ENCODE data around the gene NHLH2.

The NHLH2 gene

GRCh38 chr1:115832651-115833050, 8.3 kb downstream of the NHLH2 start:
- Histone ChIP-seq H3K4me1 (peaks cover 2 to 47% (median 13%) of the 10 kb centered on the region in 10 experiments), H3K27me3 (peaks cover 27 to 42% (median 38%) of the 10 kb centered on the region in 11 experiments), H3K36me3 (no peaks in the 10 kb centered on the region), H3K4me3 (no peak overlapping the region), H3K4me2 (peak overlapping the region in 3 of 11 experiments; percentile 7 to 30 (median 30); a peak in 3 of 22 replicates), H3K27ac (no peak overlapping the region), H3K9me3 (replicated peaks in 1 of 11) (peaks cover 0 to 4% (median 0%) of the 10 kb centered on the region in 11 experiments; a peak in 1 of 22 replicates), H4K20me1 (peaks cover 0 to 6% (median 0%) of the 10 kb centered on the region in 11 experiments; a peak in 11 of 22 replicates), H3K9ac (no peak overlapping the region)
- TF ChIP-seq Cebpa-rat (IDR thresholded peaks at IDR 0.05) = no peak

GRCh38 chr1:115830963-115831362, 10.0 kb downstream of the NHLH2 start:
- H3K9me3 ChIP-seq (replicated peaks in 1 of 11) = peaks cover 0 to 4% (median 0%) of the 10 kb centered on the region in 11 experiments; a peak in 1 of 22 replicates
- H4K20me1 ChIP-seq = no peaks in the 10 kb centered on the region
- no peak overlapping the region for H3K9ac ChIP-seq
- H3K27ac ChIP-seq = no peak overlapping the region; a peak in 1 of 22 replicates
- H3K36me3 ChIP-seq = no peaks in the 10 kb centered on the region
- H3K4me1 ChIP-seq = peaks cover 0 to 59% (median 13%) of the 10 kb centered on the region in 10 experiments; a peak in 12 of 20 replicates
- peak overlapping the region in 2 of 11 experiments; percentile 15 to 72; a peak in 3 of 22 replicates for H3K4me2 ChIP-seq
- no peak for TF ChIP-seq Cebpa-rat (IDR thresholded peaks at IDR 0.05)
- H3K4me3 ChIP-seq = no peak overlapping the region
- H3K27me3 ChIP-seq = peaks cover 10 to 26% (median 21%) of the 10 kb centered on the region in 11 experiments

- Histone ChIP-seq H3K9me3 (replicated peaks in 1 of 11) (peaks cover 0 to 4% (median 0%) of the 10 kb centered on the region in 11 experiments; a peak in 1 of 22 replicates), H3K4me2 (peak overlapping the region in 4 of 11 experiments; percentile 71 to 82 (median 72); a peak in 8 of 22 replicates), H3K36me3 (no peaks in the 10 kb centered on the region), H3K4me1 (peaks cover 0 to 66% (median 14%) of the 10 kb centered on the region in 10 experiments; a peak in 12 of 20 replicates), H3K27ac (peak overlapping the region in 3 of 11 experiments; percentile 2 to 81 (median 49); a peak in 3 of 22 replicates), H4K20me1 (no peaks in the 10 kb centered on the region), H3K27me3 (peaks cover under 1 to 15% (median 11%) of the 10 kb centered on the region in 11 experiments; a peak in 17 of 22 replicates), H3K4me3 (no peak overlapping the region), H3K9ac (peak overlapping the region in 1 of 11 experiments; percentile 66; a peak in 1 of 22 replicates)
- no peak for TF ChIP-seq Cebpa-rat (IDR thresholded peaks at IDR 0.05)
Observed at GRCh38 chr1:115829947-115830346, 11.0 kb downstream of the NHLH2 start.

GRCh38 chr1:115829023-115829674, 11.8 kb downstream of the NHLH2 start:
- H3K4me3 ChIP-seq = no peak overlapping the region
- H3K4me1 ChIP-seq = peaks cover 0 to 66% (median 14%) of the 10 kb centered on the region in 10 experiments; a peak in 12 of 20 replicates
- peaks cover 0 to 7% (median 4%) of the 10 kb centered on the region in 11 experiments; a peak in 3 of 22 replicates for H3K27me3 ChIP-seq
- H3K4me2 ChIP-seq = peak overlapping the region in 6 of 11 experiments; percentile 35 to 82 (median 72); a peak in 12 of 22 replicates
- TF ChIP-seq Cebpa-rat (IDR thresholded peaks at IDR 0.05) = peak in 3 of 11 experiments; percentile 13 to 54 (median 51); a peak in 5 of 22 replicates
- H3K9me3 ChIP-seq (replicated peaks in 1 of 11) = peaks cover 0 to 4% (median 0%) of the 10 kb centered on the region in 11 experiments; a peak in 1 of 22 replicates
- H3K27ac ChIP-seq = peak overlapping the region in 4 of 11 experiments; percentile 40 to 81 (median 70); a peak in 7 of 22 replicates
- no peaks in the 10 kb centered on the region for H3K36me3 ChIP-seq
- peak overlapping the region in 3 of 11 experiments; percentile 6 to 66 (median 15); a peak in 3 of 22 replicates for H3K9ac ChIP-seq
- H4K20me1 ChIP-seq = no peaks in the 10 kb centered on the region

GRCh38 chr1:115828101-115829022, 12.6 kb downstream of the NHLH2 start:
- peak overlapping the region in 3 of 11 experiments; percentile 6 to 66 (median 15); a peak in 3 of 22 replicates for H3K9ac ChIP-seq

GRCh38 chr1:115827452-115828044, 13.4 kb downstream of the NHLH2 start:
- Histone ChIP-seq H3K27ac (peak overlapping the region in 3 of 11 experiments; percentile 46 to 81 (median 77); a peak in 4 of 22 replicates), H3K4me3 (no peak overlapping the region), H3K9me3 (replicated peaks in 1 of 11) (peaks cover 0 to 7% (median 3%) of the 10 kb centered on the region in 11 experiments; a peak in 8 of 22 replicates), H3K4me1 (peaks cover 0 to 60% (median 14%) of the 10 kb centered on the region in 10 experiments; a peak in 12 of 20 replicates), H4K20me1 (no peaks in the 10 kb centered on the region), H3K9ac (no peak overlapping the region), H3K36me3 (no peaks in the 10 kb centered on the region), H3K4me2 (peak overlapping the region in 4 of 11 experiments; percentile 48 to 75 (median 72); a peak in 7 of 22 replicates), H3K27me3 (0 out of 22 replicates have a peak, but pooled peaks cover 0 to 3% (median 0%) of the 10 kb centered on the region in 11 experiments)
- TF ChIP-seq Cebpa-rat (IDR thresholded peaks at IDR 0.05) = no peak

More at GRCh38 chr1:115828101-115829022, 12.6 kb downstream of the NHLH2 start:
- Histone ChIP-seq H4K20me1 (no peaks in the 10 kb centered on the region), H3K36me3 (no peaks in the 10 kb centered on the region), H3K27ac (peak overlapping the region in 4 of 11 experiments; percentile 40 to 81 (median 70); a peak in 7 of 22 replicates), H3K9me3 (replicated peaks in 1 of 11) (peaks cover 0 to 7% (median 0%) of the 10 kb centered on the region in 11 experiments; a peak in 3 of 22 replicates), H3K4me1 (peaks cover 0 to 66% (median 14%) of the 10 kb centered on the region in 10 experiments; a peak in 12 of 20 replicates), H3K4me2 (peak overlapping the region in 6 of 11 experiments; percentile 35 to 82 (median 72); a peak in 13 of 22 replicates), H3K4me3 (no peak overlapping the region), H3K27me3 (0 out of 22 replicates have a peak, but pooled peaks cover 0 to 3% (median 0%) of the 10 kb centered on the region in 11 experiments)
- no peak for TF ChIP-seq Cebpa-rat (IDR thresholded peaks at IDR 0.05)

- no peak overlapping the region for H3K4me3 ChIP-seq
- TF ChIP-seq Cebpa-rat (IDR thresholded peaks at IDR 0.05) = no peak
- H3K27ac ChIP-seq = peak overlapping the region in 1 of 11 experiments; percentile 2; a peak in 1 of 22 replicates
- peaks cover 0 to 58% (median 14%) of the 10 kb centered on the region in 10 experiments; a peak in 12 of 20 replicates for H3K4me1 ChIP-seq
- H3K9me3 ChIP-seq (replicated peaks in 1 of 11) = peaks cover 0 to 13% (median 3%) of the 10 kb centered on the region in 11 experiments; a peak in 8 of 22 replicates
- no peak overlapping the region for H3K9ac ChIP-seq
- 0 out of 22 replicates have a peak, but pooled peaks cover 0 to 3% (median 0%) of the 10 kb centered on the region in 11 experiments for H3K27me3 ChIP-seq
- H3K36me3 ChIP-seq = no peaks in the 10 kb centered on the region
- no peaks in the 10 kb centered on the region for H4K20me1 ChIP-seq
- H3K4me2 ChIP-seq = peak overlapping the region in 5 of 11 experiments; percentile 31 to 67 (median 50); a peak in 9 of 22 replicates
Observed at GRCh38 chr1:115826628-115827027, 14.3 kb downstream of the NHLH2 start.
